Heart left ventricle (tissue), 16 donors: Measurements from ENCODE around the gene CAMTA1. TPM values are rescaled to one million over a fixed set of nuclear protein-coding genes. Genes with fewer than 3 reads are reported as not detected.

Source experiments
- ATAC-seq, 4 donors: fragments of 200-7000 bp; cut with Tn5 transposase; one replicate each; pipeline ENCODE4 v1.9.1; 2020 to 2022; ENCODE audit warnings: moderate library complexity in 4 of 4, mild to moderate bottlenecking in 3 of 4, moderate number of reproducible peaks in 1 of 4
- DNase-seq, 5 donors: peaks; one replicate each; pipeline ENCODE4 v3.0.0-alpha.2; 2020
- H3K27ac ChIP-seq, 12 donors: fragments of 200-600 bp; sonication (generic) in 4 of 12; one replicate each; pipeline versions ENCODE4 v1.5.0 to v1.8.0; 2016 to 2022; ENCODE audit warnings: mild to moderate bottlenecking in 2 of 12
- H3K27me3 ChIP-seq, 9 donors: fragments of 200-600 bp; sonication (generic) in 2 of 9; one replicate each; pipeline versions ENCODE4 v1.5.1 to v1.8.0; 2016 to 2022; ENCODE audit warnings: mild to moderate bottlenecking in 3 of 9
- H3K36me3 ChIP-seq, 9 donors: fragments of 200-600 bp; sonication (generic) in 2 of 9; one replicate each; pipeline versions ENCODE4 v1.5.0 to v1.8.0; 2018 to 2022; ENCODE audit warnings: mild to moderate bottlenecking in 2 of 9
- H3K4me1 ChIP-seq, 12 donors: fragments of 200-600 bp; sonication (generic) in 4 of 12; one replicate each; pipeline versions ENCODE4 v1.5.0 to v1.8.0; 2016 to 2022; ENCODE audit warnings: mild to moderate bottlenecking in 3 of 12
- H3K4me3 ChIP-seq, 12 donors: fragments of 200-600 bp; sonication (generic) in 4 of 12; one replicate each; pipeline versions ENCODE4 v1.5.0 to v1.8.0; 2017 to 2022; ENCODE audit warnings: mild to moderate bottlenecking in 9 of 12, moderate library complexity in 4 of 12
- H3K9me3 ChIP-seq, 12 donors: fragments of 200-600 bp; sonication (generic) in 4 of 12; one replicate each; pipeline versions ENCODE4 v1.5.0 to v1.8.0; 2016 to 2022; ENCODE audit warnings: mild to moderate bottlenecking in 1 of 12
- POLR2A ChIP-seq, 2 donors: fragments of 450-650 bp; IDR thresholded peaks; one replicate each; pipeline ENCODE4 v1.6.1; 2017; ENCODE audit warnings: antibody characterized with exemption in 2 of 2, mild to moderate bottlenecking in 2 of 2, moderate library complexity in 2 of 2
- WGBS, 4 donors: extraction: QIAGEN DNeasy Blood & Tissue Kit in 2 of 4; methylation state at CpG; one replicate each; pipeline versions ENCODE4 v1.1.5 to v1.1.7; 2013 to 2018; 5-methylcytosine and 5-hydroxymethylcytosine counted together
- intact Hi-C, 10 donors: fragments of 100-400 bp; cut with DNase I; formaldehyde crosslinking; loops; one replicate each; pipeline versions ENCODE4 v1.11.1 to v1.14.2; 2022
- polyA plus RNA-seq, 2 donors: library from polyadenylated mRNA; stranded (reverse); fragments of 200-250 nt; gene quantifications; one replicate each; pipeline ENCODE4 v1.2.3, GENCODE V29; 2013
- total RNA-seq, 9 donors: library from RNA; depleted of rRNA in 2 of 9; stranded (reverse); fragments of >200 nt in 2 of 9; fragmentation: NEBNext Ultra II Directional in 3 of 9; extraction: Animal tissue kit (Norgen Biotek cat#: 25700) in 3 of 9; gene quantifications; one replicate each; pipeline versions ENCODE4 v1.1.0 to v1.2.4, GENCODE V29; 2016 to 2023
- TF ChIP-seq, protein P1 (sequence below), 12 donors: fragments of 200-600 bp; sonication (generic) in 4 of 12; IDR thresholded peaks; one replicate each; pipeline versions ENCODE4 v1.5.0 to v1.8.0; 2018 to 2022; ENCODE audit warnings: antibody characterized with exemption in 12 of 12, mild to moderate bottlenecking in 5 of 12
- donor health status: ischemic (EF 13 %, LVEDD 7.1; RV severe dilation, severe dysfunction).
- donor health status: healthy with polysubstance abuse.
- donor health status: DM: no; HTN: yes; CAD: no.
- donor health status: DM: no; HTN: no; CAD: no.
- donor health status: ischemic (EF 25% LVEDD 6.9; RV normal size, moderate dysfunction).
- donor health status: ischemic (EF 25% LVEDD 5.7; RV mildly dilated, moderate dysfunction).
- donor health status: healthy.
- donor health status: DM: yes; HTN: yes; CAD: no.
- donor health status: ischemic (EF 35%, LVEDD 5.7; RV mildly dilated, moderate dysfunction).
- donor health status: nonischemic (EF 11% LVEDD 7.7; RV severe dilation, severe dysfunction).
- donor health status: DM: yes; HTN: yes; CAD: no.
- donor health status: PGD.
- donor health status: ischemic (EF 29% LVEDD 5.4; RV normal size, mild dysfunction).
- donor health status: nonischemic (EF 23%, LVEDD 6.1; RV moderate dilation, normal function).

CAMTA1 gene
- total and polyA plus RNA-seq, 11 donors, result 114 to 303 (median 137) TPM

GRCh38 chr1:6779089-6779805 lies 6.0 kb upstream of the CAMTA1 start:
- 83 to 85% (median 84%) methylated on average over 7 of the region's 7 CpGs for WGBS, 4 donors
- Histone ChIP-seq H3K27ac (no peak overlapping the region), H3K4me3 (no peak overlapping the region), H3K4me1 (peaks cover 0 to 13% (median 6%) of the 10 kb centered on the region in 12 donors), H3K27me3 (no peaks in the 10 kb centered on the region), H3K36me3 (no peaks in the 10 kb centered on the region), H3K9me3 (peaks cover 0 to 5% (median 0%) of the 10 kb centered on the region in 12 donors)
- ATAC-seq (no peak), DNase-seq (no peak)
- no peak for TF ChIP-seq POLR2A (IDR thresholded peaks at IDR 0.05)
- intact Hi-C loops, result loop anchor here in 1 of 10 donors (10.0 kb wide), 1 partner anchor 54 kb away; no protein-coding TSS in a partner anchor

GRCh38 chr1:6782151-6782550 lies 3.1 kb upstream of the CAMTA1 start:
- Histone ChIP-seq H3K36me3 (no peaks in the 10 kb centered on the region), H3K4me1 (peaks cover 0 to 26% (median 18%) of the 10 kb centered on the region in 12 donors), H3K4me3 (no peak overlapping the region), H3K9me3 (no peaks in the 10 kb centered on the region), H3K27ac (no peak overlapping the region), H3K27me3 (no peaks in the 10 kb centered on the region)
- TF ChIP-seq, protein P1, sequence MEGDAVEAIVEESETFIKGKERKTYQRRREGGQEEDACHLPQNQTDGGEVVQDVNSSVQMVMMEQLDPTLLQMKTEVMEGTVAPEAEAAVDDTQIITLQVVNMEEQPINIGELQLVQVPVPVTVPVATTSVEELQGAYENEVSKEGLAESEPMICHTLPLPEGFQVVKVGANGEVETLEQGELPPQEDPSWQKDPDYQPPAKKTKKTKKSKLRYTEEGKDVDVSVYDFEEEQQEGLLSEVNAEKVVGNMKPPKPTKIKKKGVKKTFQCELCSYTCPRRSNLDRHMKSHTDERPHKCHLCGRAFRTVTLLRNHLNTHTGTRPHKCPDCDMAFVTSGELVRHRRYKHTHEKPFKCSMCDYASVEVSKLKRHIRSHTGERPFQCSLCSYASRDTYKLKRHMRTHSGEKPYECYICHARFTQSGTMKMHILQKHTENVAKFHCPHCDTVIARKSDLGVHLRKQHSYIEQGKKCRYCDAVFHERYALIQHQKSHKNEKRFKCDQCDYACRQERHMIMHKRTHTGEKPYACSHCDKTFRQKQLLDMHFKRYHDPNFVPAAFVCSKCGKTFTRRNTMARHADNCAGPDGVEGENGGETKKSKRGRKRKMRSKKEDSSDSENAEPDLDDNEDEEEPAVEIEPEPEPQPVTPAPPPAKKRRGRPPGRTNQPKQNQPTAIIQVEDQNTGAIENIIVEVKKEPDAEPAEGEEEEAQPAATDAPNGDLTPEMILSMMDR (IDR thresholded peaks at IDR 0.05), result no peak
- TF ChIP-seq POLR2A (IDR thresholded peaks at IDR 0.05), result no peak
- no peak for ATAC-seq
- intact Hi-C loops, result loop anchor here in 3 of 10 donors (5.0 to 10.0 kb wide), 3 partner anchors 40 to 423 kb away; no protein-coding TSS in a partner anchor
- WGBS, 4 donors, result 86 to 95% (median 95%) methylated on average over 5 to 6 of the region's 6 CpGs
- DNase-seq, result no peak

DNA sequence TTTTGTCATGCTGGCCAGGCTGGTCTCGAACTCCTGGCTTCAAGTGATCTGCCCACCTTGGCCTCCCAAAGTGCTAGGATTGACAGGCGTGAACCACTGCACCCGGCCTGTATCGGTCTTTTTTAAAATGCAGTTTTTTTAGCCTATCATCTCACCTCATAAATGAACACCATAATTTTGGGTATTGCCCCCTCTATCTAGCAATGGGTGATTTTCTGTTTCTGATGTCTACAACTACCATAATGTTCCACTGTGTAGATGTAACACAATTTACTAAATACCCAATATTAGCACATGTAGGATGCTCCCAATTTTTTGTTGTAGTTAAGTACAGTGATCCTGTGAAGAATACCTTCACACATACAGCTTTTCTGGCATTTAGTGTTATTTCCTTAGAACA lies 2.0 kb upstream of the CAMTA1 start:
- Histone ChIP-seq H3K36me3 (peaks cover 0 to 3% (median 0%) of the 10 kb centered on the region in 9 donors), H3K27ac (peak overlapping the region in 3 of 12 donors; percentile 98 to 99 (median 99)), H3K9me3 (no peaks in the 10 kb centered on the region), H3K4me3 (peak overlapping the region in 5 of 12 donors; percentile 66 to 95 (median 92)), H3K27me3 (no peaks in the 10 kb centered on the region), H3K4me1 (peaks cover 0 to 35% (median 22%) of the 10 kb centered on the region in 12 donors)
- no peak for DNase-seq
- intact Hi-C loops, result loop anchor here in 3 of 10 donors (5.0 to 10.0 kb wide), 3 partner anchors 41 to 422 kb away; no protein-coding TSS in a partner anchor
- TF ChIP-seq POLR2A (IDR thresholded peaks at IDR 0.05), result no peak
- WGBS, 4 donors, result 96 to 99% (median 97%) methylated on average over 4 of the region's 4 CpGs
- no peak for ATAC-seq

DNA sequence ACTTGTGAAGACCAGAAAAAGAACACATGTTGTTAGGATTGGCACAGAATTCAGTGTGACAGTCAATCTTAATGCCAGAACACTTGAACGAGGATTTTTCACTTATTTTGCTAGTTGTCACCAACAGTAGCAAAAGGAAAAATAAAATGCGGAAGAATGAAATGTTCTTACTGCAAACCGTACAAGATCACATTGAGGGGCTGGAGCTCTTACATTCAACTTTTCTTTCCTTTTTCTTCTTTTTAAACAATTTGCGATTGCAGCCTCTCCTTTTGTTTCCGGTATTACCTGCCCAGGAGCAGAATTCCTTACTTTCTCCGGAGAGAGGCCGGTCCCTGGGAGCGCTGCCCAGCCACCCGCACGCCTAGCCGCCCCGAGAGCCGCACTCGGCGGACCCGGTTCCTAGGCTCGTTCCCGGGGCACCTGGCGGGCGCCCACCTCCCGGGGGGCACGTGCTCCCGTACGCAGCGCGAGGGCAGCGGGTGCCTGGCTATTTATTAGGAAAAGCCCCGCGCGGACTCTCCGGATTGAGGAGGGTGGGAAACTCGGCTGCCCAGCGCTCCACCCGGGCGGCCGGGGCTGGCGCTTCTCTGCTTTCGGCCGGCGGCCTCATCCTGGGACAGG lies 1.2 kb upstream of the CAMTA1 start:
- Histone ChIP-seq H3K27ac (peak overlapping the region; percentile 91 to 100 (median 99)), H3K36me3 (peaks cover 0 to 3% (median 0%) of the 10 kb centered on the region in 9 donors), H3K9me3 (no peaks in the 10 kb centered on the region), H3K4me1 (peaks cover 0 to 44% (median 28%) of the 10 kb centered on the region in 12 donors), H3K27me3 (no peaks in the 10 kb centered on the region), H3K4me3 (peak overlapping the region; percentile 29 to 95 (median 76))
- peak in 2 of 4 donors; percentile 0 to 4 for ATAC-seq
- intact Hi-C loops, result loop anchor here in 4 of 10 donors (1.0 to 10.0 kb wide), 6 partner anchors 41 to 421 kb away; partner anchors contain the start of gene DNAJC11 (in 1 of the 4)
- WGBS, 4 donors, result 0 to 1% (median 0%) methylated on average over 37 to 40 of the region's 40 CpGs
- DNase-seq, result no peak
- TF ChIP-seq, protein P1 (IDR thresholded peaks at IDR 0.05), result peak in 2 of 12 donors; percentile 5 to 10
- peak in 1 of 2 donors; percentile 65 for TF ChIP-seq POLR2A (IDR thresholded peaks at IDR 0.05)
